HepG2 (cell line): Measurements from ENCODE around the gene MYEOV. TPM values are rescaled to one million over a fixed set of nuclear protein-coding genes. Genes with fewer than 3 reads are reported as not detected.

Experiments
- ATAC-seq: fragments of 200-7000 bp; cut with Tn5 transposase; 3 replicates; pipeline ENCODE4 v1.9.1; 2020; ENCODE audit warnings: mild to moderate bottlenecking, moderate library complexity
- BruUV-seq: library from RNA; stranded (reverse); fragments of 400-500 nt; replicated peaks from 2 replicates; lab custom pipeline; 2021; lab: Mats Ljungman, UMichigan
- CTCF ChIA-PET: fragments of 300-600 bp; formaldehyde crosslinking; extraction: SDS; loops from one replicate; lab custom pipeline; 2021; ENCODE audit warnings: low total read pairs, inconsistent platforms, low intra/inter-chr PET ratio; lab: Yijun Ruan, JAX
- POLR2A ChIA-PET: fragments of 350-600 bp; sonication (Branson Sonifier 250); formaldehyde crosslinking; loops from one replicate; lab custom pipeline; 2020; ENCODE audit warnings: antibody characterized with exemption, inconsistent platforms; lab: Yijun Ruan, JAX
- DNase-seq: peaks from one replicate; pipeline ENCODE4 v3.0.0-alpha.2; 2015; ENCODE audit warnings: low spot score
- FAIRE-seq: peaks from 3 replicates; lab custom pipeline; 2011; peaks lifted over from hg19 to GRCh38; lab: Jason Lieb, UNC
- H2AFZ ChIP-seq: one replicate; pipeline ENCODE4 v1.6.1; 2011; ENCODE audit warnings: low read length, inconsistent platforms
- H3K27ac ChIP-seq: fragments of 300-600 bp; 3 replicates; pipeline ENCODE4 v1.8.0; 2011; ENCODE audit warnings: mixed run types, mild to moderate bottlenecking, mixed read lengths, low read length, inconsistent platforms; ENCODE audit not compliant: insufficient read depth; ENCODE audit errors: extremely low read length
- H3K27me3 ChIP-seq, 2 experiments: fragments of 200-600 bp in 1 of 2; 2 replicates in 1 of 2; 3 replicates in 1 of 2; pipeline versions ENCODE4 v1.6.0 to v1.8.0; 2011; ENCODE audit warnings: low read length in 2 of 2, mild to moderate bottlenecking in 2 of 2, moderate library complexity in 2 of 2, inconsistent platforms in 1 of 2; ENCODE audit not compliant: insufficient read depth in 2 of 2, control insufficient read depth in 1 of 2
- H3K36me3 ChIP-seq, 2 experiments: fragments of 200-600 bp in 1 of 2; replicated peaks in 1 of 2; 2 replicates in 1 of 2; 3 replicates in 1 of 2; pipeline versions ENCODE4 v1.5.1 to v1.8.0; 2011; ENCODE audit warnings: low read length in 2 of 2, inconsistent platforms in 1 of 2; ENCODE audit not compliant: insufficient read depth in 2 of 2, control insufficient read depth in 1 of 2
- H3K4me1 ChIP-seq: 2 replicates; pipeline ENCODE4 v1.5.1; 2012; ENCODE audit warnings: low read length, inconsistent platforms; ENCODE audit not compliant: insufficient read depth
- H3K4me2 ChIP-seq: 2 replicates; pipeline ENCODE4 v1.6.0; 2011; ENCODE audit warnings: low read depth, low read length, inconsistent platforms
- H3K4me3 ChIP-seq, 3 experiments: fragments of 200-600 bp in 1 of 3; sonication (generic), shearing (Covaris generic) in 1 of 3; replicated peaks in 1 of 3; 2 replicates each; pipeline ENCODE4 v1.5.1; 2011 to 2016; ENCODE audit warnings: low read length in 3 of 3, inconsistent platforms in 2 of 3, low read depth in 2 of 3, mild to moderate bottlenecking in 2 of 3, control low read depth in 1 of 3, mixed read lengths in 1 of 3; ENCODE audit not compliant: insufficient read depth in 1 of 3
- H3K79me2 ChIP-seq: one replicate; pipeline ENCODE4 v1.6.1; 2011; ENCODE audit warnings: low read length, inconsistent platforms; ENCODE audit not compliant: insufficient read depth
- H3K9ac ChIP-seq: 2 replicates; pipeline ENCODE4 v1.6.0; 2011; ENCODE audit warnings: mild to moderate bottlenecking, low read depth, low read length, inconsistent platforms; ENCODE audit not compliant: insufficient read depth
- H3K9me3 ChIP-seq: 2 replicates; pipeline ENCODE4 v1.5.1; 2012; ENCODE audit warnings: mild to moderate bottlenecking, low read length
- H4K20me1 ChIP-seq: 2 replicates; pipeline ENCODE4 v1.6.0; 2011; ENCODE audit warnings: inconsistent platforms, mild to moderate bottlenecking, low read length, moderate library complexity; ENCODE audit not compliant: insufficient read depth
- EED ChIP-seq: sonication (generic); formaldehyde crosslinking; IDR thresholded peaks from 2 replicates; pipeline ENCODE4 v1.5.0; 2020; ENCODE audit warnings: mild to moderate bottlenecking, missing genetic modification reagents
- ETS1 ChIP-seq: sonication (generic); formaldehyde crosslinking; IDR thresholded peaks from 2 replicates; pipeline ENCODE4 v1.4.0; 2020; ENCODE audit warnings: missing genetic modification reagents
- NFAT5 ChIP-seq: sonication (generic); formaldehyde crosslinking; IDR thresholded peaks from 2 replicates; pipeline ENCODE4 v1.4.0; 2020; ENCODE audit warnings: missing genetic modification reagents
- NR0B2 ChIP-seq: sonication (generic); formaldehyde crosslinking; IDR thresholded peaks from 2 replicates; pipeline ENCODE4 v1.4.0; 2020; ENCODE audit warnings: mild to moderate bottlenecking, missing genetic modification reagents
- RFX1 ChIP-seq: fragments of 450-650 bp; IDR thresholded peaks from 2 replicates; pipeline ENCODE4 v1.6.1; 2017
- SIN3B ChIP-seq: fragments of 150-350 bp; IDR thresholded peaks from 2 replicates; pipeline ENCODE4 v1.6.1; 2014; ENCODE audit warnings: low read length
- TAF1 ChIP-seq: sonication (generic); formaldehyde crosslinking; IDR thresholded peaks from 2 replicates; pipeline ENCODE4 v1.4.0; 2020; ENCODE audit warnings: missing genetic modification reagents
- ZNF550 ChIP-seq: sonication (generic); formaldehyde crosslinking; IDR thresholded peaks from 2 replicates; pipeline ENCODE4 v1.4.0; 2020; ENCODE audit warnings: mild to moderate bottlenecking, missing genetic modification reagents, borderline replicate concordance
- ZNF687 ChIP-seq: sonication (generic); formaldehyde crosslinking; IDR thresholded peaks from 2 replicates; pipeline ENCODE4 v1.5.1; 2020; ENCODE audit warnings: mild to moderate bottlenecking, missing genetic modification reagents, moderate library complexity
- ZNF768 ChIP-seq: sonication (generic); formaldehyde crosslinking; IDR thresholded peaks from 2 replicates; pipeline ENCODE4 v1.4.0; 2020; ENCODE audit warnings: missing genetic modification reagents
- WGBS: methylation state at CpG from one replicate; pipeline ENCODE4 v1.1.6; 2017; ENCODE audit warnings: low lambda C conversion rate; 5-methylcytosine and 5-hydroxymethylcytosine counted together
- in situ Hi-C: cut with HindIII; loops from 2 replicates; pipeline ENCODE4 v1.10.0; 2017; ENCODE audit warnings: low pct_unique_long_range_greater_than_20kb; ENCODE audit not compliant: extremely low pct_ligation_motif_present
- intact Hi-C: fragments of 100-400 bp; cut with micrococcal nuclease; formaldehyde crosslinking; loops from one replicate; pipeline ENCODE4 v1.10.0; 2022; ENCODE audit not compliant: unreplicated experiment
- polyA plus RNA-seq, 8 experiments: library from polyadenylated mRNA; depleted of rRNA in 3 of 8; stranded (reverse) in 7 of 8; unstranded in 1 of 8; fragments of >200 nt; fragmentation: Illumina TruSeq in 4 of 8; extraction: Trizol in 4 of 8; gene quantifications; 2 replicates each; pipeline versions ENCODE4 v1.2.1 to v1.2.3, GENCODE V29; 2011 to 2016; ENCODE audit warnings: low read depth in 4 of 8, missing spikeins in 1 of 8, mixed read lengths in 1 of 8; ENCODE audit not compliant: insufficient read depth in 1 of 8
- total RNA-seq, 5 experiments: library from RNA; depleted of rRNA; stranded (reverse); fragments of >200 nt; fragmentation: Illumina TruSeq; extraction: Trizol; gene quantifications; 2 replicates each; pipeline ENCODE4 v1.2.3, GENCODE V29; 2016; ENCODE audit warnings: low read depth in 1 of 5

Gene MYEOV
- total and polyA plus RNA-seq, 2 of the 13 experiments (the other 11 are each of a cell fraction or from before 2014, with no cell fraction given), result 0.33 to 1.8 TPM

- no peak for TF ChIP-seq ETS1
- TF ChIP-seq SIN3B, result no peak
- no peak for TF ChIP-seq TAF1 (CRISPR knock-in tag)
- TF ChIP-seq EED (CRISPR knock-in tag), result no peak
Measured at GRCh38 chr11:69310351-69310750, 16.4 kb downstream of the MYEOV start (continued).

GRCh38 chr11:69310934-69311766, 17.2 kb downstream of the MYEOV start:
- no peaks in the 10 kb centered on the region for H3K36me3 ChIP-seq
- H4K20me1 ChIP-seq, result no peaks in the 10 kb centered on the region
- H3K4me2 ChIP-seq, result no peak overlapping the region
- 43% methylated on average over 6 of the region's 14 CpGs for WGBS
- no peak overlapping the region for H3K27ac ChIP-seq
- no peak overlapping the region for H3K4me3 ChIP-seq
- FAIRE-seq, result no peak
- no peak for ATAC-seq
- TF ChIP-seq ZNF768 (peak; percentile 56; the same call in 1 of the 2 replicates), RFX1 (no peak), ZNF550 (CRISPR knock-in tag) (no peak), ZNF687 (CRISPR knock-in tag) (no peak), NR0B2 (CRISPR knock-in tag) (no peak), NFAT5 (CRISPR knock-in tag) (no peak)
- CTCF ChIA-PET, result no interaction called here
- DNase-seq, result no peak
- H3K9ac ChIP-seq, result no peak overlapping the region
- no peaks in the 10 kb centered on the region for H3K79me2 ChIP-seq
- peaks cover 8 to 56% of the 10 kb centered on the region in 2 experiments; a peak in 4 of 5 replicates for H3K27me3 ChIP-seq
- no TSS peak for BruUV-seq
- intact Hi-C loops (no loop called here), in situ Hi-C loops (no loop called here)
- no peak overlapping the region for H2AFZ ChIP-seq
- H3K9me3 ChIP-seq, result no peaks in the 10 kb centered on the region
- POLR2A ChIA-PET, result no interaction called here
- no peaks in the 10 kb centered on the region for H3K4me1 ChIP-seq
